ENCODE results near the gene GNAQ.
A peak's percentile ranks its signal among the peaks of the same experiment; 100 is the strongest.

GNAQ gene

DNA sequence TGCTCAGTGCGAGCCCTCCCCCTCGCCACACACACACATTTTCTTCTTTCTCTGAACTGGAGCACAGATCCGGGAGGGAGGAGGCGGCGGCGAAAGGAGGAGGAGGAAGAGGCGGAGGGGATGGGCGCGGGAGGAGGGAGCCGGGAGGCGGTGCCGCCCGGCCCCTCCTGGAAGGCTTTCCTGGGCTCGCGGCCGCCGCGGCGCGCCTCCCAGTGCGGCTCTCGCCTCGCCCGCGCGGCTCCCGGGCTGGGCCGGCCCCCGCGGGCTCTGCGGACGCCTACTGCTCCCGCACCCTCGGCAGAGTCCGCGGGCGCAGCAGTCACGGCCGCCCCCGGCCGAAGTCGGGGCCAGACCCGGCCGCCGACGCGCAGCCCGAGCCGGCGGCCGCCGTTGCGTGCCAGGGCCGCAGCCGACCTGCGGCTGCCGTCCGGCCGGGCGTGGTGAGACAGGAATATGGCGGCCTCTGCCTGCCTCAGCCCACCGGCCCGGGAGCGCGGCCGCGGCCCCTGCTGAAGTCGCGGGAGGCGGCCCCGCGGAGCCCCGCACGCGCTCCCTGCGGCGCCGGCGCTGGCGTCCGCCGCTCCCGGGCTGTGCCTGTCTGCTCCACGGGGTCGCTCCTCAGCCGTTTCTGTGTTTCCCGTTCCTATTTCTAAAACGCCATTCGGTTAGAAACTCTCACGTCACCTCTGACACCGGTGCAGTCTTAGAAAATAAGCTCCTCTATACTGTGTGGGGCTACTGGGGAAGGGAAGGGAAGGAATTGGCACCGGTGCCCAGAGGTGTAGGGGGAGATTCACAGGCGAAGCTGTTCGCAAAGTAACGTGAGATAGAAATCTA is 500 bp upstream of the GNAQ start:
- H3K27ac ChIP-seq (ENCODE audit: low read depth, low read length) = peak overlapping the region; percentile 83
- no peaks in the 10 kb centered on the region for H3K27me3 ChIP-seq (ENCODE audit: insufficient read depth, low read length)
- no peaks in the 10 kb centered on the region for H3K9me3 ChIP-seq (ENCODE audit: insufficient read depth, low read depth, low read length)
- H3K36me3 ChIP-seq (ENCODE audit: insufficient read depth, low read length) = no peaks in the 10 kb centered on the region
- peak overlapping the region; percentile 90 for H3K9ac ChIP-seq (ENCODE audit: low read depth, low read length)
- H3K4me3 ChIP-seq (ENCODE audit: low read length) = peak overlapping the region; percentile 94
- H3K4me1 ChIP-seq (ENCODE audit: insufficient read depth, low read length) = peaks cover 26% of the 10 kb centered on the region; the same call in 1 of the 2 replicates
- under 1% methylated on average over 93 of the region's 95 CpGs for WGBS

GRCh38 chr9:78030553-78031443 is 813 bp downstream of the GNAQ start:
- peak overlapping the region; percentile 37; the same call in 1 of the 2 replicates for H3K27ac ChIP-seq (ENCODE audit: low read depth, low read length)
- under 1% methylated on average over 91 of the region's 91 CpGs for WGBS
- H3K4me3 ChIP-seq (ENCODE audit: low read length) = peak overlapping the region; percentile 94
- H3K4me1 ChIP-seq (ENCODE audit: insufficient read depth, low read length) = peaks cover 39% of the 10 kb centered on the region
- H3K27me3 ChIP-seq (ENCODE audit: insufficient read depth, low read length) = no peaks in the 10 kb centered on the region
- no peaks in the 10 kb centered on the region for H3K9me3 ChIP-seq (ENCODE audit: insufficient read depth, low read depth, low read length)
- peak overlapping the region; percentile 69 for H3K9ac ChIP-seq (ENCODE audit: low read depth, low read length)
- no peaks in the 10 kb centered on the region for H3K36me3 ChIP-seq (ENCODE audit: insufficient read depth, low read length)

DNA sequence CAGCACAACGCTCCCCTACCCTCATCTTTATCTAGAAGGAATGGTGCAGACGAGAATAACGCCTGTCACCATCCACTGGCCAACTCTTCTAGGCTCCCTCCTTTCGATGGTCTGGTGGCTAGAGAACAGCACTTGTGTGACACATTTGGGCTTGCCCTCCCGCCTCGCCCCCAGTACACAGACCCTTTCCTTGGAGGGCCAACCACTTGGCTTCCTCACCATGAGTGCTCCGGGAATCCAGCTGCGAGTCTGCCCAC is 1.4 kb downstream of the GNAQ start:
- Histone ChIP-seq H3K4me3 (ENCODE audit: low read length) (peak overlapping the region; percentile 94), H3K4me1 (ENCODE audit: insufficient read depth, low read length) (peaks cover 45% of the 10 kb centered on the region), H3K9me3 (ENCODE audit: insufficient read depth, low read depth, low read length) (no peaks in the 10 kb centered on the region), H3K27ac (ENCODE audit: low read depth, low read length) (no peak overlapping the region), H3K27me3 (ENCODE audit: insufficient read depth, low read length) (no peaks in the 10 kb centered on the region), H3K36me3 (ENCODE audit: insufficient read depth, low read length) (no peaks in the 10 kb centered on the region), H3K9ac (ENCODE audit: low read depth, low read length) (peak overlapping the region; percentile 69)
- WGBS = 1% methylated on average over 8 of the region's 8 CpGs

DNA sequence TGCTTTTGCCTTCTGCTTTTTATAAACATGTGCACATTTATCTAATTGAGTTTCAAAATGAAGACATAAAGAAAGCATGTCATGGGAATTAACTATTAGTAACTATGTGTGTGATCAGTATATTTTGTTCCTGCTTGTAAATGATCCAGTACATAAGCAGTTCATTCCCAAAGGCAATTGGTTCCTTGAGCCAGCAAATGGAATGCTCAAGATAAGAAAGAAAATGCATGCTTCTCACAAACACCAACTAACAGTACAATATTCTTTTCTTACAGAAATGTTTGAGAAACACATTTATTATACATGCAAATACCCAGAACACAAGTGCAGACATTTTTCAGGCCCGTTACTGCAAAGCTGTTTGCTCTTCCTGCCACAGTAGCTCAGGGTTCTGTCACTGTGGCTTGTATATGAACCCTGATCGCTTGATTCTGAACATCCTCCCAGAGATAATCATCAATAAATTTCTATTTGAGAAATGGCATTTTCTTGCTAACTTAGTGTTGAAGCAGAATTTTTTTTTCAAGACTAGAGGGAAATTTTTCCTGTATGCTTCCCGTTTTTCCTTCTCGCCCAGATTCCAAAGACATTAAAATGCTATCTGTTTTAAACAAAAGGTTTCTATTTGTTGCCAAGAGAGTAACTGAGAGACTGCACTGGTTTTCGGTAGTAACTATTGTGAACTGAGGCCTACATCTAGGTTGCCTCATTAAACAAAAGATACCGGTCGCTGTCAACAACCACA is 1.9 kb downstream of the GNAQ start:
- no peak overlapping the region for H3K27ac ChIP-seq (ENCODE audit: low read depth, low read length)
- WGBS = 19% methylated on average over 7 of the region's 7 CpGs
- H3K9me3 ChIP-seq (ENCODE audit: insufficient read depth, low read depth, low read length) = no peaks in the 10 kb centered on the region
- H3K9ac ChIP-seq (ENCODE audit: low read depth, low read length) = peak overlapping the region; percentile 69
- H3K4me3 ChIP-seq (ENCODE audit: low read length) = peak overlapping the region; percentile 94
- peaks cover 50% of the 10 kb centered on the region for H3K4me1 ChIP-seq (ENCODE audit: insufficient read depth, low read length)
- no peaks in the 10 kb centered on the region for H3K36me3 ChIP-seq (ENCODE audit: insufficient read depth, low read length)
- no peaks in the 10 kb centered on the region for H3K27me3 ChIP-seq (ENCODE audit: insufficient read depth, low read length)

DNA sequence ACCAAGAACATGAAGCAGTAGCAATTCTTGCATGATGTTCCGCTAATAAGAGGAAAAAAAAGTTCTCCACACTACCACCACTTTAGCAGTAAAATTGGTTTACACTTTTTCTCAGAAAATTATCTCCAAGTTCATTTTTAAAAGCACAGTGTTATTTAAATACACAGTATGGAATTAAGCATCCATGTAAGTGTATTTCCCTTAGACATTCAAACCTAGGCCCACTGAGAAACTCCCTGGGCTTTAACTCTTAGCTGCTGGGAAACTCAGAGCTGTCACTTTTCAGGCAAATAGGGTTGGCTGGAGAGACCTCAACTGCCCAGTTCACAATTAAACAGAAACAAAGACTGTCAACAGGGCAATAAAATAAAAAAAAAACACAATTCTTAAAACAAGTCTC is 2.7 kb downstream of the GNAQ start:
- peaks cover 55% of the 10 kb centered on the region for H3K4me1 ChIP-seq (ENCODE audit: insufficient read depth, low read length)
- 100% methylated on average over 1 of the region's 1 CpG for WGBS
- H3K9me3 ChIP-seq (ENCODE audit: insufficient read depth, low read depth, low read length) = no peaks in the 10 kb centered on the region
- H3K27me3 ChIP-seq (ENCODE audit: insufficient read depth, low read length) = no peaks in the 10 kb centered on the region
- no peak overlapping the region for H3K9ac ChIP-seq (ENCODE audit: low read depth, low read length)
- H3K27ac ChIP-seq (ENCODE audit: low read depth, low read length) = no peak overlapping the region
- H3K36me3 ChIP-seq (ENCODE audit: insufficient read depth, low read length) = no peaks in the 10 kb centered on the region
- H3K4me3 ChIP-seq (ENCODE audit: low read length) = peak overlapping the region; percentile 94

GRCh38 chr9:78026947-78027346 is 4.7 kb downstream of the GNAQ start:
- no peaks in the 10 kb centered on the region for H3K36me3 ChIP-seq (ENCODE audit: insufficient read depth, low read length)
- no peaks in the 10 kb centered on the region for H3K27me3 ChIP-seq (ENCODE audit: insufficient read depth, low read length)
- no peak overlapping the region for H3K9ac ChIP-seq (ENCODE audit: low read depth, low read length)
- H3K27ac ChIP-seq (ENCODE audit: low read depth, low read length) = no peak overlapping the region
- no peak overlapping the region for H3K4me3 ChIP-seq (ENCODE audit: low read length)
- H3K4me1 ChIP-seq (ENCODE audit: insufficient read depth, low read length) = peaks cover 66% of the 10 kb centered on the region
- H3K9me3 ChIP-seq (ENCODE audit: insufficient read depth, low read depth, low read length) = no peaks in the 10 kb centered on the region

- Histone ChIP-seq H3K4me3 (ENCODE audit: low read length) (no peak overlapping the region), H3K36me3 (ENCODE audit: insufficient read depth, low read length) (no peaks in the 10 kb centered on the region), H3K4me1 (ENCODE audit: insufficient read depth, low read length) (peaks cover 71% of the 10 kb centered on the region), H3K9me3 (ENCODE audit: insufficient read depth, low read depth, low read length) (no peaks in the 10 kb centered on the region), H3K9ac (ENCODE audit: low read depth, low read length) (no peak overlapping the region), H3K27me3 (ENCODE audit: insufficient read depth, low read length) (no peaks in the 10 kb centered on the region), H3K27ac (ENCODE audit: low read depth, low read length) (no peak overlapping the region)
- WGBS = 74% methylated on average over 1 of the region's 1 CpG
These were observed 5.2 kb downstream of the GNAQ start for GRCh38 chr9:78026416-78026815.

DNA sequence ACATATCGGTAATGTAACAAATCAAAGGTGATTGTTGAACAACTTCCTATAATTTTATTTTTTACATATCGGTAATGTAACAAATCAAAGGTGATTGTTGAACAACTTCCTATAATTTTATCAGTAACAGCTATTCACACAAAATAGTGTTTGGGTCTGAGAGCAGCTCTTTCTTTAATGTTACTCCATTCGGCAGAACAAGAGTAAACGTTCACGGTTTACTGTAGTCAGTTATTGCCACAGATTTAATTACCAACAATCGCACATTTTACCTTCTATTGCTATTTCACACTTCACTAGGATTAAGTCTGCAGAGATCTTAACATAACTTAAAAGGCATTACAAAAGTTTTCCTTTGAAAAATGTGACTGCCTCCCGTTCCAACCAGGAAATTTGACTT is 6.4 kb downstream of the GNAQ start:
- Histone ChIP-seq H3K27ac (ENCODE audit: low read depth, low read length) (no peak overlapping the region), H3K9me3 (ENCODE audit: insufficient read depth, low read depth, low read length) (no peaks in the 10 kb centered on the region), H3K9ac (ENCODE audit: low read depth, low read length) (no peak overlapping the region), H3K4me1 (ENCODE audit: insufficient read depth, low read length) (peaks cover 73% of the 10 kb centered on the region), H3K4me3 (ENCODE audit: low read length) (no peak overlapping the region), H3K27me3 (ENCODE audit: insufficient read depth, low read length) (no peaks in the 10 kb centered on the region), H3K36me3 (ENCODE audit: insufficient read depth, low read length) (no peaks in the 10 kb centered on the region)
- WGBS = 74% methylated on average over 5 of the region's 7 CpGs

GRCh38 chr9:78023003-78023741 is 8.4 kb downstream of the GNAQ start:
- Histone ChIP-seq H3K36me3 (ENCODE audit: insufficient read depth, low read length) (no peaks in the 10 kb centered on the region), H3K9ac (ENCODE audit: low read depth, low read length) (no peak overlapping the region), H3K27ac (ENCODE audit: low read depth, low read length) (peak overlapping the region; percentile 4; the same call in 1 of the 2 replicates), H3K27me3 (ENCODE audit: insufficient read depth, low read length) (no peaks in the 10 kb centered on the region), H3K4me1 (ENCODE audit: insufficient read depth, low read length) (peaks cover 68% of the 10 kb centered on the region), H3K4me3 (ENCODE audit: low read length) (no peak overlapping the region), H3K9me3 (ENCODE audit: insufficient read depth, low read depth, low read length) (no peaks in the 10 kb centered on the region)
- 67% methylated on average over 5 of the region's 5 CpGs for WGBS

DNA sequence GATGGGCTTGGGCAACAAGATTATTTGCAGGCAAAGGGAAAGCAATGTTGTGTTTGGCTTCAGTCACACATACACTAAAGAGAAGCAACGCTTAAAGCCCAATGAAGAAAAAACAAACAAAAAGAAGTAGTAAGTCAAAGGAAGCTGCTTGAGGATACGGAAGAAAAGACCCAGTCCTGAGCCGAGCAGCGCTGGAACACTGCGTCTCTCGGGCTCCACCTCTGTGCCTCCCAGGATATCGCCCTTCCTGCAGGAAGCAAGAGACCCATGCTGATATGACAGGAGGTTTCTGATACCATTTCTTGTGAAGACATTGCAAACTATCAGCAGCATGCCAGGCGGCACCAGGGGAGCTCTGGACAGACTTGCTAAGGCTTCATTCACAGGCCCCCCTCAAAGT is 9.9 kb downstream of the GNAQ start:
- 76% methylated on average over 8 of the region's 8 CpGs for WGBS
- Histone ChIP-seq H3K27me3 (ENCODE audit: insufficient read depth, low read length) (no peaks in the 10 kb centered on the region), H3K36me3 (ENCODE audit: insufficient read depth, low read length) (no peaks in the 10 kb centered on the region), H3K27ac (ENCODE audit: low read depth, low read length) (no peak overlapping the region), H3K4me3 (ENCODE audit: low read length) (no peak overlapping the region), H3K9me3 (ENCODE audit: insufficient read depth, low read depth, low read length) (no peaks in the 10 kb centered on the region), H3K9ac (ENCODE audit: low read depth, low read length) (no peak overlapping the region), H3K4me1 (ENCODE audit: insufficient read depth, low read length) (peaks cover 61% of the 10 kb centered on the region)

Data from HUES64 (cell line).